ENCODE results near the gene EDDM3A. TPM values are rescaled to one million over a fixed set of nuclear protein-coding genes. Genes with fewer than 3 reads are reported as not detected.

Gene EDDM3A
- polyA plus RNA-seq, 2 of the 4 experiments (the other 2 are of a cell fraction), result not detected

- DNase-seq (ENCODE audit: low read depth in 1 of 2, low spot score in 1 of 2), result no peak
- Histone ChIP-seq H3K4me1 (no peaks in the 10 kb centered on the region), H3K9me3 (no peaks in the 10 kb centered on the region), H3K27ac (no peak overlapping the region), H3K4me2 (no peak overlapping the region), H3K4me3 (no peak overlapping the region)
- WGBS (ENCODE audit: missing lambda C conversion rate), result 41% methylated on average over 3 of the region's 3 CpGs
- ChIA-PET CTCF (interaction anchor here (1.0 to 1.5 kb wide), 3 partner anchors 10 to 67 kb away, joined by 3 to 4 read pairs (median 3); no protein-coding TSS in a partner anchor), POLR2A (no interaction called here)
- TF ChIP-seq FOXS1 (CRISPR knock-in tag; IDR thresholded peaks at IDR 0.05), result no peak
- no peak for ATAC-seq
- no peak for FAIRE-seq
Measured at GRCh38 chr14:20789230-20789813, 43.6 kb downstream of the EDDM3A start.

GRCh38 chr14:20790464-20791116, 44.9 kb downstream of the EDDM3A start:
- no peak overlapping the region for H3K27ac ChIP-seq
- DNase-seq (ENCODE audit: low read depth in 1 of 2, low spot score in 1 of 2) (no peak), FAIRE-seq (no peak), ATAC-seq (no peak)
- POLR2A ChIA-PET, result no interaction called here
- H3K9me3 ChIP-seq, result no peaks in the 10 kb centered on the region
- H3K4me1 ChIP-seq, result no peaks in the 10 kb centered on the region
- WGBS (ENCODE audit: missing lambda C conversion rate), result 50% methylated on average over 12 of the region's 13 CpGs
- H3K4me3 ChIP-seq, result no peak overlapping the region
- H3K4me2 ChIP-seq, result no peak overlapping the region
- CTCF ChIA-PET, result interaction anchor here (0.6 to 1.5 kb wide), 3 partner anchors 9 to 765 kb away, joined by 3 to 4 read pairs (median 3); no protein-coding TSS in a partner anchor
- TF ChIP-seq EHF (CRISPR knock-in tag; IDR thresholded peaks at IDR 0.05) (no peak), JUNB (IDR thresholded peaks at IDR 0.05) (no peak), FOSL2 (IDR thresholded peaks at IDR 0.05) (no peak), FOSL2 (CRISPR knock-in tag; IDR thresholded peaks at IDR 0.05) (no peak), CBX8 (IDR thresholded peaks at IDR 0.05) (no peak), TFCP2L1 (CRISPR knock-in tag; IDR thresholded peaks at IDR 0.05) (no peak), NPAS2 (CRISPR knock-in tag; IDR thresholded peaks at IDR 0.05; ENCODE audit: borderline replicate concordance) (no peak), ATOH8 (CRISPR knock-in tag; IDR thresholded peaks at IDR 0.05; ENCODE audit: low read depth) (no peak), CHD2 (IDR thresholded peaks at IDR 0.05; ENCODE audit: low read length, partially characterized antibody) (no peak)
- TF ChIP-seq, protein P1, sequence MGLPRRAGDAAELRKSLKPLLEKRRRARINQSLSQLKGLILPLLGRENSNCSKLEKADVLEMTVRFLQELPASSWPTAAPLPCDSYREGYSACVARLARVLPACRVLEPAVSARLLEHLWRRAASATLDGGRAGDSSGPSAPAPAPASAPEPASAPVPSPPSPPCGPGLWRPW (IDR thresholded peaks at IDR 0.05), result no peak

DNA sequence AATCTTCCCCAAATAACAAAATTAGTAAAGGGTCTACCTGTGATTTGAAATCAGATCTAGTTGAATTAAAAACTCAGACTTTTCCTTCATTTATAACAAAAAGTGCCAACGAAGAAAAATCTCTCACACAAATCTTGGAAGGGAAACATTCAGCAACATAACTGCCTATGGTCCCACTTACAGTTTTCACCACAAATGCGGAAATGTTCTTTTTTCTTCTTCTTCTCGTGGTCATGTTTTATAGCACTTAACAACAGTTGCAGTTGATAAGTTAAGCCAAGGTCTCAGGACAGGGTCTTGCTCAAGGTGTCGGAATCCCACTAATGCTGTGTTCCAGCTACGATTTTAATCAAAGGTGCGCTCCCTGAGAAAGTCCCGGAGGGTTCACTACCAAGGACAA, 45.5 kb downstream of the EDDM3A start:
- DNase-seq (ENCODE audit: low read depth in 1 of 2, low spot score in 1 of 2) (no peak), FAIRE-seq (no peak)

More for the DNA sequence above, 45.5 kb downstream of the EDDM3A start:
- H3K27ac ChIP-seq, result no peak overlapping the region
- no peaks in the 10 kb centered on the region for H3K9me3 ChIP-seq
- no peaks in the 10 kb centered on the region for H3K4me1 ChIP-seq
- no peak overlapping the region for H3K4me3 ChIP-seq
- TF ChIP-seq RFX5 (IDR thresholded peaks at IDR 0.05) (no peak), REST (IDR thresholded peaks at IDR 0.05) (no peak), KDM1A (IDR thresholded peaks at IDR 0.05; ENCODE audit: low read depth) (no peak), ESRRA (IDR thresholded peaks at IDR 0.05; ENCODE audit: borderline replicate concordance, low read length) (no peak), SMC3 (IDR thresholded peaks at IDR 0.05) (no peak)
- TF ChIP-seq, protein P2, sequence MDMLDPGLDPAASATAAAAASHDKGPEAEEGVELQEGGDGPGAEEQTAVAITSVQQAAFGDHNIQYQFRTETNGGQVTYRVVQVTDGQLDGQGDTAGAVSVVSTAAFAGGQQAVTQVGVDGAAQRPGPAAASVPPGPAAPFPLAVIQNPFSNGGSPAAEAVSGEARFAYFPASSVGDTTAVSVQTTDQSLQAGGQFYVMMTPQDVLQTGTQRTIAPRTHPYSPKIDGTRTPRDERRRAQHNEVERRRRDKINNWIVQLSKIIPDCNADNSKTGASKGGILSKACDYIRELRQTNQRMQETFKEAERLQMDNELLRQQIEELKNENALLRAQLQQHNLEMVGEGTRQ (IDR thresholded peaks at IDR 0.05), result no peak
- TF ChIP-seq, protein P1 (IDR thresholded peaks at IDR 0.05), result no peak
- ATAC-seq, result no peak
- no peak overlapping the region for H3K4me2 ChIP-seq
- 63% methylated on average over 7 of the region's 7 CpGs for WGBS (ENCODE audit: missing lambda C conversion rate)
- ChIA-PET CTCF (no interaction called here), POLR2A (no interaction called here)

Data from A549 (cell line).